GM21529 (cell line): Measurements from ENCODE around the gene PTPRJ.
A peak's percentile ranks its signal among the peaks of the same experiment; 100 is the strongest.

Experiments used
- ATAC-seq: cut with Tn5 transposase; IDR thresholded peaks from one replicate; pipeline ENCODE4 v1.9.1; 2021; ENCODE audit not compliant: unreplicated experiment

The PTPRJ gene

DNA sequence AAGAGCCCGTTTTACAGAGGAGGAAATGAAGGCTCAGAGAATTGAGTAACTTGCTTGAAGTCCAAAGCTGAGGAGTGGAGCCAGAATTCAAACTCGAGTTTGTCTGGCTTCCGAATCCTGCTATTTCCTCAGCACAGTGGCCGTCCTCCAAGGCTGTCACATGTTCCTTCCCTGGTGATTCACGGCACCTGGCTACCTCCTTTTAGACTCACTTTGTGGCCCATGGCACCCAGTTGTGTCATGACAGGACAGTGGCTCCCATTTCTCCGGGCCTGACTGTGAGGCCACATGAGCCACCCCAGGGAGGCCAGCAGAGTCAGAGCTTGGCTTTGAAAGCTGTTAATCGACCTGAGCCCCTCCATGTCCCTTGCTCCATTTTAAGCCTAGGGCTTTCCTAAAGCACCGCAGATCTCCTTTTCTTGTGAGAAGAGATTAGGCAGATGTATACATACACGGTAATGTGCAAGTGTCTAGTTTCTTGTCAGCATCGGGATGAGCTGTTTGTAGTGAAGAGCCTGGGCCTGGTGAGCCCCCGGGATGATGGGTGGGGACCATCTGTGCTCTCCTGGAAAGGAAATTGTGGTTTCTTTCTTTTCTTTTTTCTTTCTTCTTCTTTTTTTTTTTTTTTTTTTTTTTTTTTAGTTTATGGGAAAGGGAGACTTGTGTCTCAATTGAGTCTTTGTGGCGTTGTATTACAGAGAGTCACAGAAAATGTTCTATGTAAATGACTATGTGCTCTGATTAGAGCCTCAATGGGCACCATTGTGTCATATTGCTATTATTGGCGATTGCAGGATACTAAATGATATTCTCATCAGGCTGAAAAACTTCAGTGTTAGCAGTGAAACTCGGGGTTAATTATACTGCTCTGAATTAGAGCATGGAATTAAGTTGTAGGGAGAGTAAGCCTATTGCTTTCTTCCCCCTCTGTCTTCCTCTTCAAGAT lies 54.8 kb downstream of the PTPRJ start:
- no peak for ATAC-seq

DNA sequence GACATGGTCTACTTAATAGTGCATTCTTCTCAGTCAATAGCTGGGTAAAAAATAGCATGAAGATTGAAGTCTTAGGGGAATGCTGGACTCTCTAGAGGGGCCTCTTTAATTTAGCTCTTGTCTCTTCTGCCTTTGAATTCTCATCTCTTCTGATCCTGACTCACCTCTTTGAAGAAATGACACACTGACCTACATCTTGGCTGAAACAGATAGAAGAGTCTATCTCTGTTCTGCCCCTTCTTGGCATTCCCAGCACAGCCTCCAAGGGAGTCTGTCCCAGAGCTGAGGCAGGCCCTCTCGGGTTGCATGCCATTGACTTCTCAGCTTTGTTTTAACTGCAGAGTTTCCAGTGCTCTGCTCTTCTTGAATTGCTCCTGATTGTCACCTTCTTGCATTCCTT lies 55.7 kb downstream of the PTPRJ start:
- no peak for ATAC-seq

- no peak for ATAC-seq
Measured at GRCh38 chr11:48036466-48036865, 56.1 kb downstream of the PTPRJ start.

- ATAC-seq: no peak
Measured at GRCh38 chr11:48037709-48038468, 57.5 kb downstream of the PTPRJ start.

- ATAC-seq: no peak
Measured at GRCh38 chr11:48040830-48041444, 60.6 kb downstream of the PTPRJ start.

DNA sequence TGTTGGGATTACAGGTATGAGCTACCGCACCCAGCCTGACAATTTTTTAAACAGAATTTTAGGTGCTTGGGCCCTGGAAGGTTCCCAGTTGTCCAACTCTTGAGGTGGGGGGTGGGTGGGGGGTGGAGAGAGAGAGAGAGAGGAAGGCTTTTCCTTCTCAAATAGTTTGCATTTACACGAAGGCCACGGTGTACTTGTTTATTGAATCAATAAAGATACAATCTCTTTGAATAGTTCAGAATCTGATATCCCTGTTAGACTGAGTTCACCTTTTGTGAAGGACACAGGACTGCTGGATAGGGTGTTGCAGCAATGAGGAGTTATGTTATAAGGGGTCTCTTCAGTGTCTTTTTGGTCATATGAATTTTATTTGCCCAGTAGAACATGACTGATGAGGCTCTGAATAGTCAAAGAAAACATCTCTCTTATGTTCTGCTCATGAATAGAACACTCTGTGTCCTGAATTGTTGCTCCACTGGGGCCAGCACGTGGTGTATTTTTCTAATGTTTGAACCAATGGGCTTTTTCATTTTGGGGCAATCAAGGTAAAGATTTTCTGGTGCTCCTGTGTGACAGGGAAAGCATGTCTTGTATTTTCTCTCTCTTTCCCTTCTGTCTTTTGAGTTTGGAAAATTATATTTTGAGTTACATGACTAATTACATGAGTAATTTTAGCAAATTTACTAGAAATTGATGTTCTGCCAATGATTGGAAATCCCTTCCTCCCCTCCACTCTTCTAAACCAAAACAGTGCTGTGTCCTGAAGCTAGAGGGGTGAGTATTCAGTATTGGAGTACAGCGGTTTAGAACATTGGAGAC lies 61.7 kb downstream of the PTPRJ start:
- no peak for ATAC-seq

GRCh38 chr11:48043111-48043990 lies 63.0 kb downstream of the PTPRJ start:
- peak; percentile 50 for ATAC-seq

DNA sequence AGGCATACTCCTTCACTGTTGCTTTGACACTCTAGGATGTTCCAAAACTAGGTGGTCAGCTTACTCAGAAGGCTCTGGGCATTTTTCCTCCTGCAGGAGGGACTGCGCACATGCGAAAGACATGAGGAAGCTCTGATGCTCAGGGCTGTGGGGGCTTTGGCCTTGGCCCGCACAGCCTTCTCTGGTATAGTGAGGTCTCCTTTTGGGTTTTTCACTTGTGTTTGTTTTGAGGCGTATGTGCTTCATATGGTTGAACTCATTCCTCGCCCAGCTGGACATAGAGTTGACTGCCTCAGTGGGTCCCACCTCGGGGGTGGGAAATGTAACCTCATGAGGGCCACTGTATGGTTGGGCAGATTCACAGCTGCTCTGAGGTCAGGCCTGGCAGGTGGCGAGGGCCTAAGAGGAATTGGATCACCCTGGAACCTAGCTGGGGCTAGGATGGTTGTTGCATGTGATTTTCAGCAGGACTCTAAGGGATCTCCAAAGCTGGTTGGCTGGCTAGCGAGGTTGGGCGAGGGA lies 63.7 kb downstream of the PTPRJ start:
- ATAC-seq: no peak

DNA sequence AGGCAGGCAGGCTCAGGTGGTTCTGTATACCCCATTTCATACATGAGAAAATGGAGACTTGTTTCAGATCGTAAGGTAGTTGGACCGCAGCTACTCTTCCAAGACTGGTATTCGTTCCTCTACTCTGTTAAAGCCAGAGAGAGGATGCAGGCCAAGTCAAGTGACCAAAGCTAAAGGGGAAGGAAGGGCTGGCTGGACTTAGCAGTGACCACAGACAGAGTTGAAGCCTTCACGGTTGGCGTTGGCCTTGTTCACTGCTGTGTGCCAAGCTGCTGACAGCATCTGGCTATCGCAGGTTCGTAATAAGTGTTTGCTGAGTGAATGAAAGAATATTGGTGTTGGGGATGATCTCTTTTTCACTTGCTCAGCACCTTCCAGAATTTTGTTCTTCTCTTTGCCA lies 64.2 kb downstream of the PTPRJ start:
- no peak for ATAC-seq

- no peak for ATAC-seq
Measured at GRCh38 chr11:48045536-48045935, 65.2 kb downstream of the PTPRJ start.

DNA sequence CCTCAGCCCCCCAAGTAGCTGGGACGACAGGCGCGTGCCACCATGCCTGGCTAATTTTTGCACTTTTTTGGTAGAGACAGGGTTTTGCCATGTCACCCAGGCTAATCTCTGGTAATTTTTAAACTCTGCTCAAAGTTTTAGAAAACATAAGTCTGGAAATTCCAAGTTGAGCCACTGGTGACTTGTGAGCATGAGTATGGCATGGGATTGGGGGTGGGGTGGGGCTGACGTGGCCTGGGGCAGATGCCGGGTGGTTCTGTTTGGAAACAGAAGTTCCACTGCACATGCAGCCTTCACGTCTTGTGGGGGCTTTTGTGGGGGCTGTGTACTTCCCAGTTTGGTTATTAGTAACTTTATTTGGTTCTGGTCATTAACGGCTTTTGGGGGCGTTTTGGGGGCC lies 67.3 kb downstream of the PTPRJ start:
- ATAC-seq: no peak

DNA sequence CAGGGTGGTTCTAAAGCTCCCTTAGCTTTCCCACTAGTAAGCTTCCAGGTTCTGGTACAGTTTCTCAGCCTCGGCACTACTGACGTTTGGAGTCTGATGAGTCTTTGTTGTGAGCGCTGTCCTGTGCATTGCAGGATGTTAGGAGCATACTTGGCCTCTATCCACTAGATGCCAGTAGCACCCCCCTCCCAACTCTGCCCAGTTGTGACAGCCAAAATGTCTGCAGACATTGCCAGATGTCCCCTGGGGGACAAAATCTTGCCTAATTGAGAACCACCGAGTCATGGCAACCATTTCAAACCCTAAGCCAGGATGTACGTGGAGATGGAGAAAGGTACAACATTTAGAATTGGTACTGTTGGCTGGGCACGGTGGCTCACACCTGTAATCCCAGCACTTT lies 68.7 kb downstream of the PTPRJ start:
- no peak for ATAC-seq

DNA sequence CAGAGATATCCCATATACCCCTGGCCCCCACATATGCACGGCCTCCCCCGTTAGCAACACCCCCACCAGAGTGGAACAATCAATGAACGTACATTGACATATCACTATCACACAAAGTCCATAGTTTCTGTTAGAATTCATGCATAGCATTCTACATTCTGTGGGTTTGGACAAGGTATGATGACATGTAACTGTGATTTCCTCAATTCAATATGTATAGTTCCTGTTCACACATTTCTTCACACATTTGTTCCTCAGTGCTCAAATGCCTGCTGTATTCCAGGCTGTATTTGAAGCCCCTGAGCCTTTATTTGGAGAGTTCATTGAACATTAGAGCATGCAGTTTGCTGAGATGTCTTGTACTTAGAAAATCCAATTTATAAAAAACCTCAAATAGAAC lies 69.9 kb downstream of the PTPRJ start:
- ATAC-seq: no peak

- no peak for ATAC-seq
Measured at GRCh38 chr11:48051217-48051830, 71.0 kb downstream of the PTPRJ start.

- no peak for ATAC-seq
Measured at GRCh38 chr11:48052183-48053044, 72.1 kb downstream of the PTPRJ start.

DNA sequence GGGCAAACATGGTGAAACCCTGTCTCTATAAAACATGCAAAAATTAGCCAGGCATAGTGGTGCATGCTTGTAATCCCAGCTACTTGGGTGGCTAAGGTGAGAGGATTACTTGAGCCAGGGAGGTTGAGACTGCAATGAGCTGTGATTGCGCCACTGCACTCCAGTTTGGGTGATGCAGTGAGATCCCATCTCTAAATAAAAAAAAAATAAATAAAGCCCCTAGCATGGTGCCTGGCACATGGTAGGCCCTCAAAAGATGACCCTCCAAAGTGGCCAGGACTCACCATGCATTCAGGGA lies 74.6 kb downstream of the PTPRJ start:
- ATAC-seq: no peak

DNA sequence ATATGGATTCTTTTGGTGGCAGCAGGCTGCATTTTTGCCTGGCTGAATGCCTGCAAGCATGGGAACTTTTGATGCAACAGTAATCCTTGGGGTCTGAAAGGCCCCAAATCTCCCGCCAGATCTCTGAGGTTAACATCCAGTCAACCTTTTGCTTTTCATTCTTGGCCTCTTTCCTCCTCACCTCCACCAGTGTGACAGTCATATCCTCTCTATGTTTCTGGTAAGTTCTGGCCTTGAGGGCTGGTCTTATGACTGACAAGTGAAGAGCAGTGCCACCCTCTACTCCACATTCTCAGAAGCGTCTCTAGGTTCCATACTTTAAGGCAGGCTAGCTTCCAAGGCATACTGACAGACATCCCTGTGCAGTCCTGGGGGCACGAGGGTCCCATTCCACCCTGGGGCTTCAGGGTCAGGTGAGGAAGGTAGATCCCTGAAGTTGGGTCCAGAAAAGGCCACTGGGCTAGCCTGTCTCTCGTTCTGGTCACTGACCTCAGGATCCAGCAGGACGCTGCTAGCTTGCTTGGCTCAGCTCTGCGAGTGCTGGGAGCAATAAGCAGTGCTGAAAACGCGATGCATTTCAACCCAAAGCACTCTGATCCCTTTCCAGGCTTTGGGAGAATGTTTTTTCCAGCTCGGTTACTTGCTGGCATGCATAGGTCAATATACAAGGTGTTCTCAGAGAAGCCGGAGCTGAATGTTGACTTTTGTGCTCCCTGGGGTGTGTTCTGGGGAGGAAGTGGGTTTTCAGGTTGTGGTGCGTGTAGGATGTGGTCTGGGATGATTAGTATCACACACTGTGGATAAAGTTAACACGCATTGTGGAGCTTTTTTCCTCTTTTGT lies 75.2 kb downstream of the PTPRJ start:
- ATAC-seq: no peak
